HL-60 (cell line): ENCODE measurements around the gene PRKRIP1.

Experiments
- CTCF ChIP-seq: IDR thresholded peaks from one replicate; pipeline ENCODE4 v1.5.1; 2011; ENCODE audit warnings: low read length, control low read depth, inconsistent platforms; ENCODE audit not compliant: insufficient read depth
- GABPA ChIP-seq: IDR thresholded peaks from 2 replicates; pipeline ENCODE4 v1.6.1; 2012; ENCODE audit warnings: low read depth
- POLR2AphosphoS5 ChIP-seq: IDR thresholded peaks from 2 replicates; pipeline ENCODE4 v1.6.1; 2012; ENCODE audit warnings: low read depth
- REST ChIP-seq: IDR thresholded peaks from 2 replicates; pipeline ENCODE4 v1.6.1; 2012; ENCODE audit warnings: low read depth; ENCODE audit not compliant: insufficient replicate concordance
- SPI1 ChIP-seq: IDR thresholded peaks from 2 replicates; pipeline ENCODE4 v1.6.1; 2012; ENCODE audit warnings: low read depth, mild to moderate bottlenecking, borderline replicate concordance

- TF ChIP-seq CTCF (no peak), SPI1 (no peak), REST (no peak), POLR2AphosphoS5 (no peak), GABPA (no peak)
Measured at GRCh38 chr7:102459221-102459844, 63.2 kb downstream of the PRKRIP1 start.
